KBM-7 (cell line): ENCODE results near the gene CENPH.
"Not testable (repeated sequence)": the region's sequence is repeated elsewhere in the genome, so short reads cannot be mapped to it uniquely, and the experiment has no call there.

Experiments
- DNase-seq: peaks from one replicate; pipeline ENCODE4 v3.0.0-alpha.2; 2015
- in situ Hi-C: fragments of 300-500 bp; cut with MboI; formaldehyde crosslinking; loops from 2 replicates; pipeline ENCODE4 v1.14.3; 2020; ENCODE audit warnings: low sequenced_read_pairs, low pct_unique_long_range_greater_than_20kb, mixed read lengths

CENPH gene

GRCh38 chr5:69202497-69202896, 13.1 kb downstream of the CENPH start:
- DNase-seq, result no peak
- in situ Hi-C loops, result no loop called here

GRCh38 chr5:69206528-69207190, 17.3 kb downstream of the CENPH start:
- in situ Hi-C loops, result no loop called here
- no peak for DNase-seq

- in situ Hi-C loops, result no loop called here
Observed at GRCh38 chr5:69209602-69210001, 20.2 kb downstream of the CENPH start.

GRCh38 chr5:69211200-69211599, 21.8 kb downstream of the CENPH start:
- no peak for DNase-seq
- in situ Hi-C loops, result no loop called here

More at GRCh38 chr5:69209602-69210001, 20.2 kb downstream of the CENPH start:
- no peak for DNase-seq

- in situ Hi-C loops, result no loop called here
- DNase-seq, result no peak
Observed at GRCh38 chr5:69212022-69212421, 22.6 kb downstream of the CENPH start.

- in situ Hi-C loops, result no loop called here
- DNase-seq, result no peak
Observed at GRCh38 chr5:69213513-69214215, 24.3 kb downstream of the CENPH start.

GRCh38 chr5:69217151-69217511, 27.7 kb downstream of the CENPH start:
- in situ Hi-C loops, result no loop called here
- DNase-seq, result no peak

- in situ Hi-C loops, result no loop called here
- DNase-seq, result peak; percentile 93
Observed at GRCh38 chr5:69217548-69218526, 28.5 kb downstream of the CENPH start.

GRCh38 chr5:69219939-69220338, 30.6 kb downstream of the CENPH start:
- in situ Hi-C loops, result no loop called here
- no peak for DNase-seq

GRCh38 chr5:69220371-69220770, 31.0 kb downstream of the CENPH start:
- DNase-seq, in situ Hi-C loops: not testable (repeated sequence)

GRCh38 chr5:69220833-69221232, 31.4 kb downstream of the CENPH start:
- DNase-seq, in situ Hi-C loops: not testable (repeated sequence)

GRCh38 chr5:69224520-69224919, 35.1 kb downstream of the CENPH start:
- no peak for DNase-seq
- in situ Hi-C loops, result no loop called here

- no peak for DNase-seq
- in situ Hi-C loops, result no loop called here
Observed at GRCh38 chr5:69225860-69226259, 36.5 kb downstream of the CENPH start.

- in situ Hi-C loops, result no loop called here
Observed at GRCh38 chr5:69230181-69230580, 40.8 kb downstream of the CENPH start.

GRCh38 chr5:69231281-69231680, 41.9 kb downstream of the CENPH start:
- in situ Hi-C loops, result no loop called here
- no peak for DNase-seq

More at GRCh38 chr5:69230181-69230580, 40.8 kb downstream of the CENPH start:
- no peak for DNase-seq

- in situ Hi-C loops, result no loop called here
- DNase-seq, result no peak
Observed at GRCh38 chr5:69231851-69232250, 42.5 kb downstream of the CENPH start.

- in situ Hi-C loops, result no loop called here
- peak; percentile 94 for DNase-seq
Observed at GRCh38 chr5:69234457-69235268, 45.3 kb downstream of the CENPH start, which contains the start of gene CDK7. CDK7 (plus strand) TSS chr5:69234886; CDS start chr5:69234976, 90 bp downstream.

GRCh38 chr5:69236733-69237132, 47.4 kb downstream of the CENPH start:
- in situ Hi-C loops, DNase-seq: not testable (repeated sequence)

GRCh38 chr5:69237877-69238276, 48.5 kb downstream of the CENPH start:
- DNase-seq, result no peak
- in situ Hi-C loops, result no loop called here
